NCI-H345 treated with DMSO at 0.1 percent for 48 hours (cell line): Measurements from ENCODE around the gene ZNF500.
A peak's percentile ranks its signal among the peaks of the same experiment; 100 is the strongest.

ENCODE experiments used
- DNase-seq: peaks from one replicate; lab custom pipeline; 2025; ENCODE audit not compliant: unreplicated experiment; lab: John Stamatoyannopoulos, UW

Gene ZNF500

GRCh38 chr16:4766875-4767628, at the start of gene ZNF500:
ZNF500 (minus strand) TSS chr16:4767162; CDS start chr16:4765978, 1,184 bp downstream.
- DNase-seq: peak; percentile 95

- DNase-seq: no peak
Observed at GRCh38 chr16:4814542-4815173, 47.7 kb upstream of the ZNF500 start.

GRCh38 chr16:4814046-4814445, 47.1 kb upstream of the ZNF500 start:
- no peak for DNase-seq

GRCh38 chr16:4813251-4814003, 46.5 kb upstream of the ZNF500 start:
- DNase-seq: no peak

GRCh38 chr16:4811773-4812172, 44.8 kb upstream of the ZNF500 start:
- no peak for DNase-seq

GRCh38 chr16:4811242-4811641, 44.3 kb upstream of the ZNF500 start:
- no peak for DNase-seq

- no peak for DNase-seq
Observed at GRCh38 chr16:4806280-4806679, 39.3 kb upstream of the ZNF500 start.

- no peak for DNase-seq
Observed at GRCh38 chr16:4805231-4805630, 38.3 kb upstream of the ZNF500 start.

- no peak for DNase-seq
Observed at GRCh38 chr16:4803898-4804762, 37.2 kb upstream of the ZNF500 start.

GRCh38 chr16:4803401-4803844, 36.5 kb upstream of the ZNF500 start:
- no peak for DNase-seq

GRCh38 chr16:4802659-4803287, 35.8 kb upstream of the ZNF500 start:
- peak; percentile 89 for DNase-seq

GRCh38 chr16:4801962-4802658, 35.1 kb upstream of the ZNF500 start, which contains the start of gene ROGDI:
ROGDI (minus strand) TSS chr16:4802633; CDS start chr16:4802571, 62 bp downstream.
- peak; percentile 62 for DNase-seq

- DNase-seq: no peak
Observed at GRCh38 chr16:4801051-4801961, 34.3 kb upstream of the ZNF500 start.

- no peak for DNase-seq
Observed at GRCh38 chr16:4800290-4801041, 33.5 kb upstream of the ZNF500 start.

- no peak for DNase-seq
Observed at GRCh38 chr16:4799171-4799855, 32.4 kb upstream of the ZNF500 start.

- no peak for DNase-seq
Observed at GRCh38 chr16:4798456-4798855, 31.5 kb upstream of the ZNF500 start.

GRCh38 chr16:4797805-4798252, 30.9 kb upstream of the ZNF500 start:
- no peak for DNase-seq
